Measurements from ENCODE around the gene KPNA6. TPM values are rescaled to one million over a fixed set of nuclear protein-coding genes. Genes with fewer than 3 reads are reported as not detected.
A peak's percentile ranks its signal among the peaks of the same experiment; 100 is the strongest.

The KPNA6 gene
- total and polyA plus RNA-seq, 9 of the 15 experiments (the other 6 are each of a cell fraction or from before 2014, with no cell fraction given) = 20.1 to 54.6 (median 32.2) TPM

DNA sequence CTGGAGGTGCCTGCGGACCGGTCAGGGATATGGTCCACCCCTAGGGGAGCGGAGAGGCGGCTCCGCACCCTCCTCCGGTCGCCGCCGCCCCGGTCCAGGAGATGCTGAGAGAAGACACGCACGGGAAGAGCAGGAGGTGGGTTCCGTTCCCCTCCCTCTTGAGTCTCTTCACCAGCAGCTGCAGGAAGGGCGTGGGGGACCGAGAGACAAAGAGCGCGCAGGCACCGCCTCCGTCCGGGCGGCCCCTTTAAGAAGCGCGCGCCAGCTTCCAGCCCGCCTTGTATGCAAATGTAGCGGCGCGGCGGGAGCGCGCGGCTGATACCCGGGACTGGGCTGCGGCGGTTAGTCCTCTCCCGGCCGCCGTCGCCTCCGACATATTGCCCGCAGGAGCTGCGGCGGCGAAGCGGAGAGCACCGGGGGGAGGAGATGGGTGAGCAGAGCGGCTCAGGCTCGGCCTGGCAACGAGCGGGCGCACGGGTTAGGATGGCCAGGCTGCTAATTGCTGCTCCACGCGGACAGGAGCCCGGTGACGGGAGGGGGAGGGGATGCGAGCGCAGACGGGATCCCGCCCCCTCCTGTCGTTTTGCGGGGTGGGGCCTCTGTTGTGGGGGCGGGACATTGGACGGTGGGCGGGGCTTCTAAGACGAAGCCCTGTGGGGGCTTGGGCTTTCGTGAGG is 35.1 kb upstream of the KPNA6 start, which contains the start of gene TMEM39B (continued):
- TF ChIP-seq POU5F1 (IDR thresholded peaks at IDR 0.05; ENCODE audit: borderline replicate concordance, low read depth, low read length, partially characterized antibody) = peak; percentile 77
- TF ChIP-seq POLR2AphosphoS5 (IDR thresholded peaks at IDR 0.05; ENCODE audit: control insufficient read depth, insufficient read depth, low read depth, low read length) = peak; percentile 64; the same call in 1 of the 2 replicates
- TF ChIP-seq PHF20 (IDR thresholded peaks at IDR 0.05; ENCODE audit: partially characterized antibody) = peak; percentile 52
- TF ChIP-seq, protein P1, sequence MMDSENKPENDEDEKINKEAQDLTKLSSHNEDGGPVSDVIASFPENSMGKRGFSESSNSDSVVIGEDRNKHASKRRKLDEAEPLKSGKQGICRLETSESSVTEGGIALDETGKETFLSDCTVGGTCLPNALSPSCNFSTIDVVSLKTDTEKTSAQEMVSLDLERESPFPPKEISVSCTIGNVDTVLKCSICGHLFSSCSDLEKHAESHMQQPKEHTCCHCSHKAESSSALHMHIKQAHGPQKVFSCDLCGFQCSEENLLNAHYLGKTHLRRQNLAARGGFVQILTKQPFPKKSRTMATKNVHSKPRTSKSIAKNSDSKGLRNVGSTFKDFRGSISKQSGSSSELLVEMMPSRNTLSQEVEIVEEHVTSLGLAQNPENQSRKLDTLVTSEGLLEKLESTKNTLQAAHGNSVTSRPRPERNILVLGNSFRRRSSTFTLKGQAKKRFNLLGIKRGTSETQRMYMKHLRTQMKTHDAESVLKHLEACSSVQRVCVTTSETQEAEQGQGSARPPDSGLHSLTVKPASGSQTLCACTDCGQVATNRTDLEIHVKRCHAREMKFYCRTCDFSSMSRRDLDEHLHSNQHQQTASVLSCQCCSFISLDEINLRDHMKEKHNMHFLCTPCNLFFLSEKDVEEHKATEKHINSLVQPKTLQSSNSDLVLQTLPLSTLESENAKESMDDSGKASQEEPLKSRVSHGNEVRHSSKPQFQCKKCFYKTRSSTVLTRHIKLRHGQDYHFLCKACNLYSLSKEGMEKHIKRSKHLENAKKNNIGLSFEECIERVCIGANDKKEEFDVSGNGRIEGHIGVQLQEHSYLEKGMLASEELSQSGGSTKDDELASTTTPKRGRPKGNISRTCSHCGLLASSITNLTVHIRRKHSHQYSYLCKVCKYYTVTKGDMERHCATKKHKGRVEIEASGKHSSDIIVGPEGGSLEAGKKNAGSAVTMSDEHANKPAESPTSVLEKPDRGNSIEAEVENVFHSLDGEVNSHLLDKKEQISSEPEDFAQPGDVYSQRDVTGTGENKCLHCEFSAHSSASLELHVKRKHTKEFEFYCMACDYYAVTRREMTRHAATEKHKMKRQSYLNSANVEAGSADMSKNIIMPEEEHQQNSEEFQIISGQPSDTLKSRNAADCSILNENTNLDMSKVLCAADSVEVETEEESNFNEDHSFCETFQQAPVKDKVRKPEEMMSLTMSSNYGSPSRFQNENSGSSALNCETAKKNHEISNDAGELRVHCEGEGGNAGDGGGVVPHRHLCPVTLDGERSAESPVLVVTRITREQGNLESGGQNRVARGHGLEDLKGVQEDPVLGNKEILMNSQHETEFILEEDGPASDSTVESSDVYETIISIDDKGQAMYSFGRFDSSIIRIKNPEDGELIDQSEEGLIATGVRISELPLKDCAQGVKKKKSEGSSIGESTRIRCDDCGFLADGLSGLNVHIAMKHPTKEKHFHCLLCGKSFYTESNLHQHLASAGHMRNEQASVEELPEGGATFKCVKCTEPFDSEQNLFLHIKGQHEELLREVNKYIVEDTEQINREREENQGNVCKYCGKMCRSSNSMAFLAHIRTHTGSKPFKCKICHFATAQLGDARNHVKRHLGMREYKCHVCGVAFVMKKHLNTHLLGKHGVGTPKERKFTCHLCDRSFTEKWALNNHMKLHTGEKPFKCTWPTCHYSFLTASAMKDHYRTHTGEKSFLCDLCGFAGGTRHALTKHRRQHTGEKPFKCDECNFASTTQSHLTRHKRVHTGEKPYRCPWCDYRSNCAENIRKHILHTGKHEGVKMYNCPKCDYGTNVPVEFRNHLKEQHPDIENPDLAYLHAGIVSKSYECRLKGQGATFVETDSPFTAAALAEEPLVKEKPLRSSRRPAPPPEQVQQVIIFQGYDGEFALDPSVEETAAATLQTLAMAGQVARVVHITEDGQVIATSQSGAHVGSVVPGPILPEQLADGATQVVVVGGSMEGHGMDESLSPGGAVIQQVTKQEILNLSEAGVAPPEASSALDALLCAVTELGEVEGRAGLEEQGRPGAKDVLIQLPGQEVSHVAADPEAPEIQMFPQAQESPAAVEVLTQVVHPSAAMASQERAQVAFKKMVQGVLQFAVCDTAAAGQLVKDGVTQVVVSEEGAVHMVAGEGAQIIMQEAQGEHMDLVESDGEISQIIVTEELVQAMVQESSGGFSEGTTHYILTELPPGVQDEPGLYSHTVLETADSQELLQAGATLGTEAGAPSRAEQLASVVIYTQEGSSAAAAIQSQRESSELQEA (IDR thresholded peaks at IDR 0.05; ENCODE audit: low read depth) = peak; percentile 97
- TF ChIP-seq HDAC8 (tag; IDR thresholded peaks at IDR 0.05) = peak; percentile 80; the same call in 1 of the 2 replicates
- TF ChIP-seq TEAD4 (IDR thresholded peaks at IDR 0.05; ENCODE audit: low read length) = 0 out of 2 replicates have a peak, but pooled peaks have one; percentile 20
- no peak for TF ChIP-seq TEAD4 (CRISPR knock-in tag; IDR thresholded peaks at IDR 0.05; ENCODE audit: borderline replicate concordance)
- TF ChIP-seq RBFOX2 (IDR thresholded peaks at IDR 0.05; ENCODE audit: low read depth, low read length) = peak; percentile 97
- TF ChIP-seq GTF2F1 (IDR thresholded peaks at IDR 0.05; ENCODE audit: low read depth, low read length) = 0 out of 2 replicates have a peak, but pooled peaks have one; percentile 81
- no peak for TF ChIP-seq ZNF140 (CRISPR knock-in tag; IDR thresholded peaks at IDR 0.05)
- TF ChIP-seq, protein P2, sequence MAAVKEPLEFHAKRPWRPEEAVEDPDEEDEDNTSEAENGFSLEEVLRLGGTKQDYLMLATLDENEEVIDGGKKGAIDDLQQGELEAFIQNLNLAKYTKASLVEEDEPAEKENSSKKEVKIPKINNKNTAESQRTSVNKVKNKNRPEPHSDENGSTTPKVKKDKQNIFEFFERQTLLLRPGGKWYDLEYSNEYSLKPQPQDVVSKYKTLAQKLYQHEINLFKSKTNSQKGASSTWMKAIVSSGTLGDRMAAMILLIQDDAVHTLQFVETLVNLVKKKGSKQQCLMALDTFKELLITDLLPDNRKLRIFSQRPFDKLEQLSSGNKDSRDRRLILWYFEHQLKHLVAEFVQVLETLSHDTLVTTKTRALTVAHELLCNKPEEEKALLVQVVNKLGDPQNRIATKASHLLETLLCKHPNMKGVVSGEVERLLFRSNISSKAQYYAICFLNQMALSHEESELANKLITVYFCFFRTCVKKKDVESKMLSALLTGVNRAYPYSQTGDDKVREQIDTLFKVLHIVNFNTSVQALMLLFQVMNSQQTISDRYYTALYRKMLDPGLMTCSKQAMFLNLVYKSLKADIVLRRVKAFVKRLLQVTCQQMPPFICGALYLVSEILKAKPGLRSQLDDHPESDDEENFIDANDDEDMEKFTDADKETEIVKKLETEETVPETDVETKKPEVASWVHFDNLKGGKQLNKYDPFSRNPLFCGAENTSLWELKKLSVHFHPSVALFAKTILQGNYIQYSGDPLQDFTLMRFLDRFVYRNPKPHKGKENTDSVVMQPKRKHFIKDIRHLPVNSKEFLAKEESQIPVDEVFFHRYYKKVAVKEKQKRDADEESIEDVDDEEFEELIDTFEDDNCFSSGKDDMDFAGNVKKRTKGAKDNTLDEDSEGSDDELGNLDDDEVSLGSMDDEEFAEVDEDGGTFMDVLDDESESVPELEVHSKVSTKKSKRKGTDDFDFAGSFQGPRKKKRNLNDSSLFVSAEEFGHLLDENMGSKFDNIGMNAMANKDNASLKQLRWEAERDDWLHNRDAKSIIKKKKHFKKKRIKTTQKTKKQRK (IDR thresholded peaks at IDR 0.05; ENCODE audit: borderline replicate concordance, low read depth, low read length) = 0 out of 2 replicates have a peak, but pooled peaks have one; percentile 13
- peak; percentile 83; the same call in 1 of the 2 replicates for TF ChIP-seq ERF (CRISPR knock-in tag; IDR thresholded peaks at IDR 0.05)
- TF ChIP-seq KLF16 (IDR thresholded peaks at IDR 0.05) = peak; percentile 74
- TF ChIP-seq CBX1 (IDR thresholded peaks at IDR 0.05; ENCODE audit: low read depth) = 0 out of 2 replicates have a peak, but pooled peaks have one; percentile 38
- peak; percentile 56; the same call in 1 of the 2 replicates for TF ChIP-seq PML (IDR thresholded peaks at IDR 0.05; ENCODE audit: low read length)
- TF ChIP-seq GABPB1 (CRISPR knock-in tag; IDR thresholded peaks at IDR 0.05) = peak; percentile 86
